ENCODE results near the gene GPHB5.
"Not testable (repeated sequence)": the region's sequence is repeated elsewhere in the genome, so short reads cannot be mapped to it uniquely, and the experiment has no call there.

Gene GPHB5

GRCh38 chr14:63318835-63319234 lies at the start of gene GPHB5:
TSS of gene GPHB5 (minus strand) at chr14:63318935. CDS start at chr14:63317849, 1,086 bp downstream.
- no peak for DNase-seq

GRCh38 chr14:63367742-63368364 lies 49.1 kb upstream of the GPHB5 start:
- no peak for DNase-seq

- no peak for DNase-seq
Measured at GRCh38 chr14:63362389-63362819, 43.7 kb upstream of the GPHB5 start.

GRCh38 chr14:63361790-63362189 lies 43.1 kb upstream of the GPHB5 start:
- DNase-seq, result no peak

GRCh38 chr14:63357841-63358240 lies 39.1 kb upstream of the GPHB5 start:
- no peak for DNase-seq

- DNase-seq, result no peak
Measured at GRCh38 chr14:63345826-63346225, 27.1 kb upstream of the GPHB5 start.

GRCh38 chr14:63344336-63344735 lies 25.6 kb upstream of the GPHB5 start:
- no peak for DNase-seq

GRCh38 chr14:63343878-63344277 lies 25.1 kb upstream of the GPHB5 start:
- peak; percentile 39 for DNase-seq

GRCh38 chr14:63342371-63342770 lies 23.6 kb upstream of the GPHB5 start:
- DNase-seq, result no peak

GRCh38 chr14:63328787-63329737 lies 10.3 kb upstream of the GPHB5 start:
- DNase-seq, result no peak

- DNase-seq, result no peak
Measured at GRCh38 chr14:63326840-63327239, 8.1 kb upstream of the GPHB5 start.

- no peak for DNase-seq
Measured at GRCh38 chr14:63322897-63323573, 4.3 kb upstream of the GPHB5 start.

GRCh38 chr14:63322472-63322871 lies 3.7 kb upstream of the GPHB5 start:
- DNase-seq, result no peak

GRCh38 chr14:63308723-63309317 lies 9.9 kb downstream of the GPHB5 start:
- DNase-seq, result peak; percentile 4

- DNase-seq, result not testable (repeated sequence)
Measured at GRCh38 chr14:63304429-63304828, 14.3 kb downstream of the GPHB5 start.

- DNase-seq, result no peak
Measured at GRCh38 chr14:63301891-63302534, 16.7 kb downstream of the GPHB5 start.

- DNase-seq, result no peak
Measured at GRCh38 chr14:63300854-63301253, 17.9 kb downstream of the GPHB5 start.

GRCh38 chr14:63299351-63300110 lies 19.2 kb downstream of the GPHB5 start:
- DNase-seq, result no peak

- no peak for DNase-seq
Measured at GRCh38 chr14:63297372-63298063, 21.2 kb downstream of the GPHB5 start.

- DNase-seq, result no peak
Measured at GRCh38 chr14:63296060-63296563, 22.6 kb downstream of the GPHB5 start.

GRCh38 chr14:63295231-63295685 lies 23.5 kb downstream of the GPHB5 start:
- no peak for DNase-seq

All from EL (cell line).